NCI-H748 (cell line): Measurements from ENCODE around the gene OR2C1.

ENCODE experiments used
- DNase-seq: peaks from one replicate; lab custom pipeline; 2025; ENCODE audit not compliant: unreplicated experiment; lab: John Stamatoyannopoulos, UW

Gene OR2C1

GRCh38 chr16:3389663-3390338 is 34.1 kb downstream of the OR2C1 start:
- no peak for DNase-seq

DNA sequence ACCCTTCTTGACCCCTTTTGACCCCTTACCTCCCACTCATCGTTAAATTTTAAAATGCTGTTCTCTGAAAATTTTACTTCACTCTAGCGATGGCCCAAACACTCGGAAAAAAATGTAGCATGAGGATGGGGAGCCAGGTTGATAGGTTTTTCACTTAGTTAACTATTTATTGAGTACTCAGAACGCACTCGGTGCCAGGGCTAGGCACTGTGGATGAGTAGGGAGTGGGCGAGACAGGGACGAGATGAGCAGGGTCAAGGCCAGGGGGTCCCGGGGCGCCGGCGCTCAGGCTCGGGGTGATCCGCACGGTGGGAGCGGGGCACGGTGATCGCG is 44.7 kb downstream of the OR2C1 start:
- no peak for DNase-seq

- DNase-seq = peak; percentile 97
Observed at GRCh38 chr16:3400779-3401688, 45.3 kb downstream of the OR2C1 start, which contains the start of the genes ZNF174 and ZSCAN32. Gene ZNF174 (plus strand): TSS chr16:3401215. CDS start chr16:3402005, 790 bp downstream. Gene ZSCAN32 (minus strand): TSS chr16:3401004. CDS start chr16:3397557, 3,447 bp downstream.

DNA sequence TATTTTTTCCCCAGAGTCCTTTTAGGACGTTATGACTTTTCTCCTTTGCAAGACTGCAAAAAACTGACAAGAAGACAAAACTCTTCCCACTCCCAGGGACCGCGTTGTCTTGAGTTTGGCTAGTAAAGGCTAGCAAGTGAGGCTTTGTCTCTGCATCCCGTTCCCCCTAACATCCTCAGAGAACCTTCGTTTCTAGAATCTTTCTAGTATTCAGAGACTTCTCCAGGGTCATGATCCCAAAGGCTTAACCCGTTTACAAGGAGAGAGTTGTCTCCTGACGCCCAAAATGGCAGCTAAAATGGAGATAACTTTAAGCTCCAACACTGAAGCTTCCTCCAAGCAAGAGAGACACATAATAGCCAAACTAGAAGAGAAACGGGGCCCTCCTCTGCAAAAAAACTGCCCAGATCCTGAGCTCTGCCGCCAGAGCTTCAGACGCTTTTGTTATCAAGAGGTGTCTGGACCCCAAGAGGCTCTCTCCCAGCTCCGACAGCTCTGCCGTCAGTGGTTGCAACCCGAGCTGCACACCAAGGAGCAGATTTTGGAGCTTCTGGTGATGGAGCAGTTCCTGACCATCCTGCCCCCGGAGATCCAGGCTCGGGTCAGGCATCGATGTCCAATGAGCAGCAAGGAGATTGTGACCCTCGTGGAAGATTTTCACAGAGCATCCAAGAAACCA is 46.2 kb downstream of the OR2C1 start:
- peak; percentile 19 for DNase-seq
